Spleen (tissue), 11 donors: ENCODE results near the gene ETV5. TPM values are rescaled to one million over a fixed set of nuclear protein-coding genes. Genes with fewer than 3 reads are reported as not detected.

Experiments
- DNase-seq: peaks from one replicate; pipeline ENCODE4 v3.0.0-alpha.2; 2020
- H3K27ac ChIP-seq, 8 donors: fragments of 200-600 bp; sonication (generic) in 7 of 8; 1 replicate in 4 of 8; 2 replicates in 4 of 8; pipeline versions ENCODE4 v1.5.0 to v1.8.0; 2016 to 2021; ENCODE audit warnings: inconsistent platforms in 4 of 8, mild to moderate bottlenecking in 4 of 8, moderate library complexity in 1 of 8
- H3K27me3 ChIP-seq, 7 donors: fragments of 200-600 bp; sonication (generic) in 6 of 7; replicated peaks in 1 of 7; 1 replicate in 4 of 7; 2 replicates in 3 of 7; pipeline versions ENCODE4 v1.5.0 to v1.8.0; 2016 to 2021; ENCODE audit warnings: inconsistent platforms in 3 of 7, mild to moderate bottlenecking in 1 of 7
- H3K36me3 ChIP-seq, 6 donors: fragments of 200-600 bp; sonication (generic) in 5 of 6; 1 replicate in 4 of 6; 2 replicates in 2 of 6; pipeline versions ENCODE4 v1.5.0 to v1.8.0; 2016 to 2021; ENCODE audit warnings: inconsistent platforms in 2 of 6
- H3K4me1 ChIP-seq, 6 donors: fragments of 200-600 bp; sonication (generic) in 5 of 6; 1 replicate in 3 of 6; 2 replicates in 3 of 6; pipeline versions ENCODE4 v1.5.0 to v1.8.0; 2016 to 2021; ENCODE audit warnings: inconsistent platforms in 3 of 6
- H3K4me3 ChIP-seq, 8 donors: fragments of 200-600 bp; sonication (generic) in 7 of 8; 1 replicate in 4 of 8; 2 replicates in 4 of 8; pipeline versions ENCODE4 v1.5.0 to v1.8.0; 2016 to 2021; ENCODE audit warnings: inconsistent platforms in 4 of 8, mild to moderate bottlenecking in 4 of 8, moderate library complexity in 2 of 8
- H3K9me3 ChIP-seq, 8 donors: fragments of 200-600 bp; sonication (generic) in 7 of 8; 1 replicate in 4 of 8; 2 replicates in 4 of 8; pipeline versions ENCODE4 v1.5.0 to v1.8.0; 2016 to 2021; ENCODE audit warnings: inconsistent platforms in 4 of 8
- POLR2A ChIP-seq, 3 donors: fragments of 450-650 bp; IDR thresholded peaks; one replicate each; pipeline ENCODE4 v1.5.1; 2017; ENCODE audit warnings: antibody characterized with exemption in 3 of 3, mild to moderate bottlenecking in 1 of 3
- POLR2AphosphoS5 ChIP-seq, 3 donors: sonication (generic); formaldehyde crosslinking; IDR thresholded peaks; one replicate each; pipeline ENCODE4 v1.5.1; 2017; ENCODE audit warnings: antibody characterized with exemption in 3 of 3
- WGBS, 5 donors: extraction: QIAGEN DNeasy Blood & Tissue Kit in 3 of 5; methylation state at CpG; one replicate each; pipeline versions ENCODE4 v1.1.5 to v1.1.7; 2013 to 2018; 5-methylcytosine and 5-hydroxymethylcytosine counted together
- intact Hi-C: fragments of 100-400 bp; cut with DNase I; formaldehyde crosslinking; loops from one replicate; pipeline ENCODE4 v1.15.0; 2023; ENCODE audit warnings: low total_unique reads
- polyA plus RNA-seq, 3 donors: library from polyadenylated mRNA; stranded (reverse); fragments of 200-250 nt; gene quantifications; one replicate each; pipeline ENCODE4 v1.2.1, GENCODE V29; 2013
- total RNA-seq, 7 donors: library from RNA; depleted of rRNA in 3 of 7; stranded (reverse); fragments of >200 nt in 3 of 7; fragmentation: NEBNext Ultra II Directional in 4 of 7; extraction: Animal tissue kit (Norgen Biotek cat#: 25700) in 4 of 7; gene quantifications; one replicate each; pipeline versions ENCODE4 v1.1.0 to v1.2.1, GENCODE V29; 2016 to 2021
- TF ChIP-seq, protein P1 (sequence below), 11 experiments: fragments of 200-600 bp in 7 of 11; fragments of 450-650 bp in 4 of 11; sonication (generic) in 4 of 11; IDR thresholded peaks in 8 of 11; conservative IDR thresholded peaks in 3 of 11; 1 replicate in 7 of 11; 2 replicates in 4 of 11; pipeline versions ENCODE4 v1.4.0 to v1.8.0; 2016 to 2021; ENCODE audit warnings: antibody characterized with exemption in 11 of 11, inconsistent platforms in 4 of 11, mild to moderate bottlenecking in 1 of 11
- donor health status: healthy with polysubstance abuse.
- donor health status: DM: no; HTN: no; CAD: no; lungs with moderate emphysema.
- donor health status: DM: no; HTN: no; CAD: no.
- donor health status: Bipolar disorder and iron deficiency.
- donor health status: healthy.
- donor health status: DM: no; HTN: no; CAD: no.
- donor health status: DM: yes; HTN: yes; CAD: no.

The ETV5 gene
- total and polyA plus RNA-seq, 10 donors, result 5.2 to 65.5 (median 24.0) TPM

DNA sequence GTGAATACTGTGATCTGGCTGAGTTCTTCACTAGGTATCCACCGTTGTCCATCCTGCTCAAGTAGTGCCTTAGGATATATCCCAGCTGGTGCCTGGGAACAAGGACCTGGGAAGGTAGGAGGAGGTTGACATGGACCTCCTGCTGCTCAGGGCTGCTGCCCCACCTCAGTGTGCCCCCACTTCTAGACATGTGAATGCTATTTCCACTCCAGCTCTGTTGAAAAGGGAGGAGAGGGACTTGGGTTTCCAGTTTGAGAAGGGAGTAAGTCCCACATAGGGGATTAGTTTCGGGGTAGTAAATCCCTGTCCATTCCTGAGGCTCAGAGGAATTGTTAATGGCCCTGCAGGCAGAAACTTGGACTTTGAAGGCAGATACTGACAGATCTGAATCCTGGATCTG lies 32.9 kb upstream of the ETV5 start:
- Histone ChIP-seq H3K27ac (no peak overlapping the region), H3K4me3 (no peak overlapping the region), H3K27me3 (peaks cover 0 to 4% (median 0%) of the 10 kb centered on the region in 7 donors), H3K4me1 (no peaks in the 10 kb centered on the region), H3K9me3 (no peaks in the 10 kb centered on the region), H3K36me3 (no peaks in the 10 kb centered on the region)
- WGBS, 5 donors, result 67 to 92% (median 84%) methylated on average over 2 of the region's 2 CpGs
- DNase-seq, result no peak
- intact Hi-C loops, result no loop called here
- TF ChIP-seq, protein P1, sequence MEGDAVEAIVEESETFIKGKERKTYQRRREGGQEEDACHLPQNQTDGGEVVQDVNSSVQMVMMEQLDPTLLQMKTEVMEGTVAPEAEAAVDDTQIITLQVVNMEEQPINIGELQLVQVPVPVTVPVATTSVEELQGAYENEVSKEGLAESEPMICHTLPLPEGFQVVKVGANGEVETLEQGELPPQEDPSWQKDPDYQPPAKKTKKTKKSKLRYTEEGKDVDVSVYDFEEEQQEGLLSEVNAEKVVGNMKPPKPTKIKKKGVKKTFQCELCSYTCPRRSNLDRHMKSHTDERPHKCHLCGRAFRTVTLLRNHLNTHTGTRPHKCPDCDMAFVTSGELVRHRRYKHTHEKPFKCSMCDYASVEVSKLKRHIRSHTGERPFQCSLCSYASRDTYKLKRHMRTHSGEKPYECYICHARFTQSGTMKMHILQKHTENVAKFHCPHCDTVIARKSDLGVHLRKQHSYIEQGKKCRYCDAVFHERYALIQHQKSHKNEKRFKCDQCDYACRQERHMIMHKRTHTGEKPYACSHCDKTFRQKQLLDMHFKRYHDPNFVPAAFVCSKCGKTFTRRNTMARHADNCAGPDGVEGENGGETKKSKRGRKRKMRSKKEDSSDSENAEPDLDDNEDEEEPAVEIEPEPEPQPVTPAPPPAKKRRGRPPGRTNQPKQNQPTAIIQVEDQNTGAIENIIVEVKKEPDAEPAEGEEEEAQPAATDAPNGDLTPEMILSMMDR (IDR thresholded peaks at IDR 0.05 in 8 of 11, conservative IDR thresholded peaks at IDR 0.05 in 3 of 11), result no peak
- no peak for TF ChIP-seq POLR2A (IDR thresholded peaks at IDR 0.05)
- no peak for TF ChIP-seq POLR2AphosphoS5 (IDR thresholded peaks at IDR 0.05)

DNA sequence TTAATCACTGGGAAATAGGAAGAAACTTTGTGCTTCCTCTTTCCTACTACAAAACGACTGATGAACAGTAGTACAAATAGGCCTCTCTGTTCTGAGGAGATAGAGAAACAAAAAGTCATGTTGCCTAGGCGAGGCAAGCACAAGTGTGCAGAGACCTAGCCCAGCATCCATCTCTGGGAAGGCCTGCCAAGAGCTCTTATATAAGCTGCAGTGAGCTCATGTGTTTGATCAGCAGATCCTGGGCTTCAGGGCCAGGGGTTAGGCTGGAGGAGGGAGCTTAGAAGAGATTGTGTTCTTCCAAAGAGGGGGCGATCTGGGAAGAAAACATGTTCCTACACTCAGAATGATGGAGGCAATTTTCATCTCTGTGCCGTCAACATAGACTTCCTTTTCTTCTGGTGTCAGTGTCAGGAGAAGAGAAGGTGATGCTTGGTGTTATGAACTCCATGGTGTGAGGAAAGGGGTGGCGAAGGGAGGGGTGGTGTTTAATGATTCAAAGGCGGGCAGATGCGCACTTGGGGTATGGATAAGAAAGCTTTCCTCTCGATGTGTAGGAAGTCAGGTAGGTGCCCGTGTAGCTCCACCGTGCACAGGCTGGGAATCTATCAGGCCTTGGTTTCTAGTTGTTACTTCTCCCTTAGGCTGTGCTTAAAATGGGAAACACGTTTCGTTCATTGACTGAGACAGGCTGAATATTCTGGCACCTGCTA lies 29.5 kb upstream of the ETV5 start:
- Histone ChIP-seq H3K9me3 (no peaks in the 10 kb centered on the region), H3K36me3 (no peaks in the 10 kb centered on the region), H3K27me3 (peaks cover 0 to 3% (median 0%) of the 10 kb centered on the region in 7 donors), H3K4me1 (no peaks in the 10 kb centered on the region), H3K4me3 (no peak overlapping the region), H3K27ac (no peak overlapping the region)
- 80 to 89% (median 83%) methylated on average over 12 of the region's 12 CpGs for WGBS, 5 donors
- TF ChIP-seq POLR2A (IDR thresholded peaks at IDR 0.05), result no peak
- TF ChIP-seq, protein P1 (IDR thresholded peaks at IDR 0.05 in 8 of 11, conservative IDR thresholded peaks at IDR 0.05 in 3 of 11), result no peak
- TF ChIP-seq POLR2AphosphoS5 (IDR thresholded peaks at IDR 0.05), result no peak
- no peak for DNase-seq
- intact Hi-C loops, result no loop called here

DNA sequence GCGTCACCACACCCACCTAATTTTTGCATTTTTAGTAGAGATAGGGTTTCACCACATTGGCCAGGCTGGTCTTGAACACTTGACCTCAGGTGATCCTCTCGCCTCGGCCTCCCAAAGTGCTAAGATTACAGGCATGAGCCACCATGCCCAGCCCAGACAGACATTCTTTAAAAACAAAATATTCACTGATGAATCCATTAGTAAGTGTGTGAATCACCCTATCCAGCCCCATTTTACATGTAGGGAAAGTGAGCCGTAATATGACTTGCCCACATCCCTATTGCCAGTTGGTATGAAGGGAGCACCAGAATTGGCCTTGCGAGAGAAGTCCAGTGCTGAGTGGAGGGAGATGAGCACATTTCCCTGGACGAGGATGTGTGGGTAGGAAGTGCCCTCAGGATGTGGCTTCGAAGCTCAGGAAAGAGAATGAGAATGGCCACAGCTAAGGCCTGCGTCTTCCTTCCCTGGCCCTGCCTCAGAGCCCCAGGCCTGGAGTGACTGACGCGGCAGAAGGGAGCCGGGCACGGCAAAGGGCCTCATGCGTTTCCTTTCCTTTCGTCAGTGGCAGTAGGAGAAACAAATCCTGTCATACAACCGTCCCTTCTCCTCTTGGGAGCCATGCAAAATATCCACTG lies 28.3 kb upstream of the ETV5 start:
- no peak for DNase-seq
- H3K9me3 ChIP-seq, result no peaks in the 10 kb centered on the region
- H3K4me1 ChIP-seq, result no peaks in the 10 kb centered on the region
- intact Hi-C loops, result no loop called here
- no peaks in the 10 kb centered on the region for H3K36me3 ChIP-seq
- TF ChIP-seq, protein P1 (IDR thresholded peaks at IDR 0.05 in 8 of 11, conservative IDR thresholded peaks at IDR 0.05 in 3 of 11), result no peak
- TF ChIP-seq POLR2AphosphoS5 (IDR thresholded peaks at IDR 0.05) (no peak), POLR2A (IDR thresholded peaks at IDR 0.05) (no peak)
- H3K27me3 ChIP-seq, result peaks cover 0 to 3% (median 0%) of the 10 kb centered on the region in 7 donors
- H3K27ac ChIP-seq, result no peak overlapping the region
- 77 to 83% (median 81%) methylated on average over 15 of the region's 15 CpGs for WGBS, 5 donors
- H3K4me3 ChIP-seq, result no peak overlapping the region

DNA sequence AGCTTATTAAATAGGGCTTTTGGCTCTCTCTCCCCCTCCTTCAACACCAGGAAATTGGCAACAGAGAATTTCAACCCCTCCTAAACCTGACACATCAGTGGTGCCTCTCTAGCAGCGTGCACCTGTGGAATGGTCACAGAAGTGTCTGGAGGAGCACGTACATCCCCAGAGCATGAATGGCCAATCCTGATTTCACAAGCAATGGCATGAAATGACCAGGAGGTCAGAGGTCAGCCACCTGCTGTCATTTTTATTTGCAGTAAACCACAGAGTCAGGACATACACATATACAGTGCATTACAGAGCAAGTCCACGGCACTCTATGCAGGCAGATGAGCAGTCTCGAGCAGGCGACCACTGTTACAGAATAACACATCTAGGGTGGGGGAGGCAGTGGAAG lies 25.1 kb upstream of the ETV5 start:
- DNase-seq, result no peak
- no peak overlapping the region for H3K27ac ChIP-seq
- TF ChIP-seq POLR2AphosphoS5 (IDR thresholded peaks at IDR 0.05), result no peak
- TF ChIP-seq POLR2A (IDR thresholded peaks at IDR 0.05), result no peak
- TF ChIP-seq, protein P1 (IDR thresholded peaks at IDR 0.05 in 8 of 11, conservative IDR thresholded peaks at IDR 0.05 in 3 of 11), result no peak
- no peak overlapping the region for H3K4me3 ChIP-seq
- peaks cover 0 to 3% (median 0%) of the 10 kb centered on the region in 7 donors for H3K27me3 ChIP-seq
- intact Hi-C loops, result no loop called here
- no peaks in the 10 kb centered on the region for H3K9me3 ChIP-seq
- 87 to 94% (median 91%) methylated on average over 5 of the region's 5 CpGs for WGBS, 5 donors
- no peaks in the 10 kb centered on the region for H3K36me3 ChIP-seq
- H3K4me1 ChIP-seq, result no peaks in the 10 kb centered on the region
